ENCODE measurements around the gene IL1B. TPM values are rescaled to one million over a fixed set of nuclear protein-coding genes. Genes with fewer than 3 reads are reported as not detected.

IL1B gene
- total and polyA plus RNA-seq, 7 donors, result 0.55 to 32.4 (median 4.9) TPM; not detected in 1

- H3K4me3 ChIP-seq, result no peak overlapping the region
- no peak for DNase-seq
- 94 to 95% methylated on average over 4 of the region's 4 CpGs for WGBS, 2 donors
- TF ChIP-seq POLR2A (IDR thresholded peaks at IDR 0.05) (no peak), POLR2AphosphoS5 (IDR thresholded peaks at IDR 0.05) (no peak), EP300 (IDR thresholded peaks at IDR 0.05) (no peak)
- TF ChIP-seq, protein P1, sequence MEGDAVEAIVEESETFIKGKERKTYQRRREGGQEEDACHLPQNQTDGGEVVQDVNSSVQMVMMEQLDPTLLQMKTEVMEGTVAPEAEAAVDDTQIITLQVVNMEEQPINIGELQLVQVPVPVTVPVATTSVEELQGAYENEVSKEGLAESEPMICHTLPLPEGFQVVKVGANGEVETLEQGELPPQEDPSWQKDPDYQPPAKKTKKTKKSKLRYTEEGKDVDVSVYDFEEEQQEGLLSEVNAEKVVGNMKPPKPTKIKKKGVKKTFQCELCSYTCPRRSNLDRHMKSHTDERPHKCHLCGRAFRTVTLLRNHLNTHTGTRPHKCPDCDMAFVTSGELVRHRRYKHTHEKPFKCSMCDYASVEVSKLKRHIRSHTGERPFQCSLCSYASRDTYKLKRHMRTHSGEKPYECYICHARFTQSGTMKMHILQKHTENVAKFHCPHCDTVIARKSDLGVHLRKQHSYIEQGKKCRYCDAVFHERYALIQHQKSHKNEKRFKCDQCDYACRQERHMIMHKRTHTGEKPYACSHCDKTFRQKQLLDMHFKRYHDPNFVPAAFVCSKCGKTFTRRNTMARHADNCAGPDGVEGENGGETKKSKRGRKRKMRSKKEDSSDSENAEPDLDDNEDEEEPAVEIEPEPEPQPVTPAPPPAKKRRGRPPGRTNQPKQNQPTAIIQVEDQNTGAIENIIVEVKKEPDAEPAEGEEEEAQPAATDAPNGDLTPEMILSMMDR (IDR thresholded peaks at IDR 0.05), result no peak
- H3K36me3 ChIP-seq, result no peaks in the 10 kb centered on the region
- H3K27ac ChIP-seq, result no peak overlapping the region
- no peaks in the 10 kb centered on the region for H3K27me3 ChIP-seq
- no peaks in the 10 kb centered on the region for H3K4me1 ChIP-seq
- no peaks in the 10 kb centered on the region for H3K9me3 ChIP-seq
- intact Hi-C loops (cut with DNase I), result no loop called here
Measured at GRCh38 chr2:112876971-112877361, 40.4 kb upstream of the IL1B start.

DNA sequence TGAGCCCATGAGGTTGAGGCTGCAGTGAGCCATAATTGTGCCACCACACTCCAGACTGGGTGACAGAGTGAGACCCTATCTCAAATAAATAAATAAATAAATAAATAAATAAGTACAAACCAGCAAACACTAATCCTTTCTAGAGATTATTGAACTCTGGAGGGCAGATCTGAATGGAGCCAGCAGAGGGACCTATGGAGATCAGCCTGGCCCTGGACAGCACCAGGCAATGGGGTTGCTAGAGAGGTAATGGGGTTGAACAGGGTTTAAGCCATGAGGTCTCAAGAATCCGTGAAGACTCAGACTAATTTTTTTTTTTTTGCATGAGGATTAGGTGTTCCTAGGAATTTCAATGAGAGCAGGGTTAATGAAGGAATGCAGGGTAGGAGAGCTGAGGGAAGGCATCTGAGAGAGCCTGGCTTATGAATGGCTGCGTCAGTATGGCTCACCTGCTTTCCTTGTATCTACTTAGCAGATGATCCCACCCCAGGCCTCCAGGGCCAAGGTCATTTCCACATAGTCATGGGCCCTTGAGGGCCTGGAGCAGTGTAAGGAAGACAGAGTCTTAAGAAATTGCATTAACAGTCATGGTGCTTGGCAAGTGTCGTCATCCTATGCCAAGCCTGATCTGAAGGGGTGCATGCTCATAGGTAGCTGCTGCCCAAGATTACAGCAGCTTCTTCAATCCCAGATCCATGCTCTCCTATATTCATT lies 39.8 kb upstream of the IL1B start:
- TF ChIP-seq, protein P1 (IDR thresholded peaks at IDR 0.05), result no peak
- TF ChIP-seq POLR2AphosphoS5 (IDR thresholded peaks at IDR 0.05) (no peak), POLR2A (IDR thresholded peaks at IDR 0.05) (no peak), EP300 (IDR thresholded peaks at IDR 0.05) (no peak)
- WGBS, 2 donors, result 95 to 96% methylated on average over 3 of the region's 3 CpGs

DNA sequence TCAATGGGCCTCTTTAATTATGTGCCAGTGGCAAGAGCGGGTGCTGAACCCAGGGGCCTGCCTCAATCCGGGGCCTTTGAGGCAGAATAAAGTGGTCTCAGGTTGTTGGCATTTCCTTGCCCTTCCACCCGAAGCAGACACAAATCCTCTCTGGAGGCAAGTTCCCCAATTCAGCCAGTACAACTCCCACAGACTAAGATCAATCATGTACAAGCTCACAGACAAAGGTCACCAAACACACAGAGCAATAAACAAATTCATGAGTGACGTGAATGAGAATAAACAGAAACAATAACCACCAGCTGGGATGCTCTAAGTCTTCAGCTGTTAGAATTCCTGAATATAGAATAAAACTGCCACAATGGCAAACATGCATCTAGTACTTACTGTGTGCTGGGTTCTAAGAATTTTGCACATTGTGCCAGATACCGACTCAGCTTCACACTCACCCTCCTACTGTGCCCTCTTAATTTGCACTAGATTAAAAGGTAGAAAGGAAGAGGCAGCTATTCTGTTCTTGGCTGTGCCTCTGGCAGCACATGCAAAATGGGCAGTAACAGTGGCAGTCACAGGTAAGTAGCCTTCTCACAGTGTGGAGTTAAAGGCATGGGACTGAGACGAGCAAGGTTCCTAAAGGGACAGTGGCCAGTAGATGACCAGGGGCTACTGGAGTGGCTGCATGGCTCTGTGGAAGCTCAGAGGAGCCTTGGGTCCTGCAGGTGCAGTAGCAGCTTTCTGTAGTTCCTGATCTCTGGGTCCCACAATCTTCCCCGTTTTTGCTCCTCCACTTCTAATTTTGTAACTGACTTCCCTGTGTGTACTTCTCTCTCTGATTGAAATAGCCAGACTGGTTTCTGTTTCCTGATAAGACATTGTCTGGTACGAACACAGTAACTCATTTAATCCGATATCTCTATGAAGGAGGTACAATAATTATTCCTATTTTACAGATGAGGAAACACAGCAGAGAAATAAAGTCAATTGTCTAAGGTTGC lies 34.6 kb upstream of the IL1B start:
- Histone ChIP-seq H3K4me3 (no peak overlapping the region), H3K27me3 (no peaks in the 10 kb centered on the region), H3K4me1 (peaks cover 0 to 3% (median 0%) of the 10 kb centered on the region in 4 donors), H3K27ac (no peak overlapping the region), H3K36me3 (no peaks in the 10 kb centered on the region), H3K9me3 (no peaks in the 10 kb centered on the region)
- 14 to 45% methylated on average over 9 of the region's 9 CpGs for WGBS, 2 donors
- intact Hi-C loops (cut with DNase I), result no loop called here
- TF ChIP-seq POLR2A (IDR thresholded peaks at IDR 0.05), result no peak
- TF ChIP-seq EP300 (IDR thresholded peaks at IDR 0.05), result no peak
- TF ChIP-seq, protein P1 (IDR thresholded peaks at IDR 0.05), result no peak
- TF ChIP-seq POLR2AphosphoS5 (IDR thresholded peaks at IDR 0.05), result no peak
- DNase-seq, result no peak

More for the DNA sequence above, 39.8 kb upstream of the IL1B start:
- H3K9me3 ChIP-seq, result no peaks in the 10 kb centered on the region
- no peak overlapping the region for H3K4me3 ChIP-seq
- no peak overlapping the region for H3K27ac ChIP-seq
- no peaks in the 10 kb centered on the region for H3K36me3 ChIP-seq
- intact Hi-C loops (cut with DNase I), result no loop called here
- no peak for DNase-seq
- H3K27me3 ChIP-seq, result no peaks in the 10 kb centered on the region
- no peaks in the 10 kb centered on the region for H3K4me1 ChIP-seq

- intact Hi-C loops (cut with DNase I), result no loop called here
- Histone ChIP-seq H3K9me3 (no peaks in the 10 kb centered on the region), H3K4me1 (peaks cover 0 to 3% (median 0%) of the 10 kb centered on the region in 4 donors), H3K4me3 (no peak overlapping the region), H3K27me3 (no peaks in the 10 kb centered on the region), H3K36me3 (no peaks in the 10 kb centered on the region), H3K27ac (no peak overlapping the region)
- no peak for TF ChIP-seq POLR2A (IDR thresholded peaks at IDR 0.05)
- TF ChIP-seq EP300 (IDR thresholded peaks at IDR 0.05), result no peak
- TF ChIP-seq POLR2AphosphoS5 (IDR thresholded peaks at IDR 0.05), result no peak
- TF ChIP-seq, protein P1 (IDR thresholded peaks at IDR 0.05), result no peak
- DNase-seq, result no peak
- 9 to 33% methylated on average over 7 of the region's 7 CpGs for WGBS, 2 donors
Measured at GRCh38 chr2:112869258-112869842, 32.8 kb upstream of the IL1B start.
